Measurements from ENCODE around the gene CYP46A1.

CYP46A1 gene

DNA sequence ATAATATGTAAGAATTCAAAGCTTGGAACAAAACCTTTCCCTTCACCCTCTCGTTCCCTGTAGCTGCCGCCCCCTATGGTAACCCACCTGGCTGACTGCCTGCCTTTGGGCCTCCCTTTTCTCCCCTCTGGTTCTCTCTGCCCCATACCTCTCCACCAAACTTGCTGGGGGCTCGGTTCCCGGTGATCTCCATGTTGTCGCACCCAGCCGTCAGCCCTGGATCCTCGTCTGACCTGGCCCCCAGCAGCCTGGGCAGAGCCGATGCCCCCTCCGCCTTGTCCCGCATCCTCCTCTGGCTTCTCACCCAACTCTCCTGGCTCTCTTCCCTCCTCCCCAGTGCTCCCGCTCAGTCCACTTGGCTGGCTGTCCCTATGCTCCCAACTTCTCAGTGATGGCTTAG is 4.5 kb downstream of the CYP46A1 start:
- DNase-seq (ENCODE audit: low read depth): no peak
- H3K4me3 ChIP-seq (ENCODE audit: low read length): no peak overlapping the region
- no peak for TF ChIP-seq CTCF (conservative IDR thresholded peaks at IDR 0.05; ENCODE audit: low read length)

DNA sequence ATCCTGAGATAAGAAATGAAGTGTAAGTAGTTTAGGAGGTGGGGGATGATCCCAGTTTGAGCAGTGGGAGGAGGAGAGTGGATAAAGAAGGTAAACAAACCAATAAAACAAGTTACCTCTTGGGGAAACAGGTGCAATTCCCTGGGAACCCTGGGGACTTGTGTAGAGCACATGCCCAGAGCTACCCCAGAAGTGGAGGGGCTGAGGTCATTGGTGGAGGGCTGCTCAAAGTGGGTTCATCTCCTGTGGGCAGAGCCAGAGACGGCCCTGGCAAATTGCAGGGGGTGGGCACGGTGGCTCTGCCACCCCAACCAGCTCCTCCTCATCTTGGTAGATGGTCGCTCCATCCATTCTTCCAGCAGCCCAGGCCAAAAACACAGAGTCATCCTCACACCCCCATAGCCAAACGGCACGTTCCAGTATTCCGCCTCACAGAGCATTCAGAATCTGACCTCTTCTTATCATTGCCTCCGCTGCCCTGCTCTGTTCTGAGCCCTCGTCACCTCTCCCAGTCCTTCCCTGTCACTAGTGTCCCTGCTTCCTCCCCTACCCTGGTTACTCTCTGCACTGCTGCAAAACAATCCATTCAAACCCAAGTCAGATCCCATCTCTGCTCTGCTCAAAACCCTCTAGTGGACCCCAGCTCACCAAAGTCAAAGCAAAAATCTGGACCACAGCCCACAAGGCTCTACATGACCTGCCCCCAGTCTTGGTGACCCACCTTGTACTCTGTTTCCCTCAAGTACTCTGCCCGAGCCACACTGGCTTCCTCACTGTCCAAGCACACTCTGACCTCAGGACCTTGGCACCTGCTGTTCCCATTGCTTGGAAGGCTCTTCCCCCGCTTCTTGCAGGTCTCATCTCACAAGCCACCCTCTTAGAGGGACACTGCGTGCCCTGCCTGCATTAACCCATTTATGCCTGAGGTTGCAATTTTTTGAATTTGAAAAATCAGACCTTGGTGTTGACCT is 5.5 kb downstream of the CYP46A1 start:
- H3K4me3 ChIP-seq (ENCODE audit: low read length): no peak overlapping the region
- no peak for DNase-seq (ENCODE audit: low read depth)
- TF ChIP-seq CTCF (conservative IDR thresholded peaks at IDR 0.05; ENCODE audit: low read length): no peak

GRCh38 chr14:99690636-99691035 is 6.5 kb downstream of the CYP46A1 start:
- no peak for DNase-seq (ENCODE audit: low read depth)
- H3K4me3 ChIP-seq (ENCODE audit: low read length): no peak overlapping the region
- no peak for TF ChIP-seq CTCF (conservative IDR thresholded peaks at IDR 0.05; ENCODE audit: low read length)

- TF ChIP-seq CTCF (conservative IDR thresholded peaks at IDR 0.05; ENCODE audit: low read length): no peak
- DNase-seq (ENCODE audit: low read depth): no peak
- H3K4me3 ChIP-seq (ENCODE audit: low read length): no peak overlapping the region
These were observed 7.2 kb downstream of the CYP46A1 start for GRCh38 chr14:99691111-99691885.

DNA sequence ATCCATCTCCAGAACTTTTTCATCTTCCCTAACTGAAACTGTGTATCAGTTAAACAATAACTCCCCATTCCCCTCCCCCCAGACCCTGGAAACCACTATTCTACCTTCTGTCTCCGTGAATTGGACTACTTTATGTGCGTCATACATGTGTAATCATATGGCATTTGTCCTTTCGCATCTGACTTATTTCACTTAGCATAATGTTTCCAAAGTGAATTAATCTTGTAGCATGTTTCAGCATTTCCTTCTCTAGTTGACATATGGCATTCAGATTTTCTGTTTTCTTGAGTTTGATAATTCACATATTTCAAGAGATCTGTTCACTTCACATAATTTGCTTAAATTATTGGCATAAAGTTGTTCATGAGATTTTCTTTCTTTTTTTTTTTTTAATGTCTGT is 9.8 kb downstream of the CYP46A1 start:
- TF ChIP-seq CTCF (conservative IDR thresholded peaks at IDR 0.05; ENCODE audit: low read length): no peak
- H3K4me3 ChIP-seq (ENCODE audit: low read length): no peak overlapping the region
- DNase-seq (ENCODE audit: low read depth): no peak

DNA sequence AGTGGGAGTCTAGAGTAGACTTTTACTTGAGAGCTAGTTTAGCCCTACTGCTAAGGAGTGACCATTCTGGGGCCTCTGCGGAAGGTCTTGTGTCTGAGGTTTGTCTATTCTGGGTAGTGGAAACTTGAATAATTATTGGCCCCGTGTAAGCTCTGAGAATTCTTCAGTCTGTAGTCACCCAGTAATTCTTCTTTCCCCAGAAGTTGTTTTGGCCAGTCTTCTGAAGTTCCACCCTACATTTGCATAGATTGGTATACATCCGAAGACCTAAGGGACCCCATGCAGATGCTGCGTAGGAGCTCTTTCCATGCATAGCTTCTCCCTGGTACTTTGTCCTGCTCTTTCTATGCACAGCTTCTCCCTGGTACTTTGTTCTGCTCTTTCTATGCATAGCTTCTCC is 12.8 kb downstream of the CYP46A1 start:
- no peak for TF ChIP-seq CTCF (conservative IDR thresholded peaks at IDR 0.05; ENCODE audit: low read length)
- no peak for DNase-seq (ENCODE audit: low read depth)
- H3K4me3 ChIP-seq (ENCODE audit: low read length): no peak overlapping the region

Data from AG10803 (cell line).